ENCODE measurements around the gene TMEM175.

The TMEM175 gene

GRCh38 chr4:899556-899906 lies 32.7 kb upstream of the TMEM175 start:
- TF ChIP-seq CTCF (conservative IDR thresholded peaks at IDR 0.05) = no peak

GRCh38 chr4:900073-900472 lies 32.2 kb upstream of the TMEM175 start:
- TF ChIP-seq CTCF (conservative IDR thresholded peaks at IDR 0.05) = no peak
- no peak overlapping the region for H3K27ac ChIP-seq

More at GRCh38 chr4:899556-899906, 32.7 kb upstream of the TMEM175 start:
- H3K27ac ChIP-seq = no peak overlapping the region

GRCh38 chr4:900721-901120 lies 31.5 kb upstream of the TMEM175 start:
- no peak overlapping the region for H3K27ac ChIP-seq
- no peak for TF ChIP-seq CTCF (conservative IDR thresholded peaks at IDR 0.05)

- no peak overlapping the region for H3K27ac ChIP-seq
- no peak for TF ChIP-seq CTCF (conservative IDR thresholded peaks at IDR 0.05)
These were observed 30.9 kb upstream of the TMEM175 start for GRCh38 chr4:901192-901910.

- TF ChIP-seq CTCF (conservative IDR thresholded peaks at IDR 0.05) = no peak
- H3K27ac ChIP-seq = no peak overlapping the region
These were observed 28.9 kb upstream of the TMEM175 start for GRCh38 chr4:903066-904046.

- no peak overlapping the region for H3K27ac ChIP-seq
- no peak for TF ChIP-seq CTCF (conservative IDR thresholded peaks at IDR 0.05)
These were observed 26.5 kb upstream of the TMEM175 start for GRCh38 chr4:905485-906338.
